PC-3 (cell line): ENCODE measurements around the gene DRGX.

Experiments
- CTCF ChIP-seq: fragments of 300-600 bp; sonication (generic); conservative IDR thresholded peaks from 2 replicates; pipeline ENCODE4 v1.5.1; 2017; ENCODE audit warnings: antibody characterized with exemption, low read depth, mild to moderate bottlenecking, low read length
- EZH2 ChIP-seq: fragments of 300-600 bp; sonication (generic); IDR thresholded peaks from one replicate; pipeline ENCODE4 v1.6.1; 2017; ENCODE audit warnings: antibody characterized with exemption, mild to moderate bottlenecking, low read length; ENCODE audit not compliant: unreplicated experiment

- TF ChIP-seq CTCF (no peak), EZH2 (no peak)
Observed at GRCh38 chr10:49347342-49347741, 48.5 kb downstream of the DRGX start.
